Erythroblast (primary cell): ENCODE data around the gene AURKB.

Experiments used
- GATA1 ChIP-seq: IDR thresholded peaks from 2 replicates; pipeline ENCODE4 v1.6.1; 2011; ENCODE audit warnings: low read depth, mild to moderate bottlenecking, control low read depth, low read length, moderate library complexity
- POLR2A ChIP-seq: IDR thresholded peaks from 2 replicates; pipeline ENCODE4 v1.6.1; 2011; ENCODE audit warnings: mild to moderate bottlenecking, low read length

- TF ChIP-seq POLR2A: peak; percentile 74
- no peak for TF ChIP-seq GATA1
Observed at GRCh38 chr17:8222630-8223355, 12.4 kb upstream of the AURKB start.
